HG02884 (cell line): ENCODE data around the gene TTPAL.

Source experiments
- ATAC-seq: cut with Tn5 transposase; IDR thresholded peaks from one replicate; pipeline ENCODE4 v1.9.1; 2021; ENCODE audit warnings: mild to moderate bottlenecking, moderate library complexity; ENCODE audit not compliant: unreplicated experiment

Gene TTPAL

GRCh38 chr20:44439318-44439717 lies 36.4 kb upstream of the TTPAL start:
- ATAC-seq: no peak

- ATAC-seq: no peak
Observed at GRCh38 chr20:44442298-44443070, 33.2 kb upstream of the TTPAL start.

- no peak for ATAC-seq
Observed at GRCh38 chr20:44445742-44446710, 29.6 kb upstream of the TTPAL start.

- no peak for ATAC-seq
Observed at GRCh38 chr20:44447827-44448419, 27.8 kb upstream of the TTPAL start.

GRCh38 chr20:44448753-44449546 lies 26.7 kb upstream of the TTPAL start:
- no peak for ATAC-seq

GRCh38 chr20:44449864-44450263 lies 25.8 kb upstream of the TTPAL start:
- ATAC-seq: no peak

- ATAC-seq: no peak
Observed at GRCh38 chr20:44450281-44450889, 25.3 kb upstream of the TTPAL start.

GRCh38 chr20:44450903-44451450 lies 24.7 kb upstream of the TTPAL start:
- ATAC-seq: no peak

- no peak for ATAC-seq
Observed at GRCh38 chr20:44454306-44454963, 21.2 kb upstream of the TTPAL start.

- ATAC-seq: no peak
Observed at GRCh38 chr20:44455126-44455525, 20.5 kb upstream of the TTPAL start.

GRCh38 chr20:44456611-44457010 lies 19.1 kb upstream of the TTPAL start:
- no peak for ATAC-seq

- ATAC-seq: no peak
Observed at GRCh38 chr20:44457016-44457415, 18.7 kb upstream of the TTPAL start.

GRCh38 chr20:44459271-44459670 lies 16.4 kb upstream of the TTPAL start:
- ATAC-seq: no peak

GRCh38 chr20:44460795-44461141 lies 14.9 kb upstream of the TTPAL start:
- ATAC-seq: no peak

GRCh38 chr20:44461142-44461802 lies 14.4 kb upstream of the TTPAL start:
- ATAC-seq: no peak

- ATAC-seq: no peak
Observed at GRCh38 chr20:44461803-44462174, 13.9 kb upstream of the TTPAL start.

GRCh38 chr20:44463466-44463865 lies 12.2 kb upstream of the TTPAL start:
- ATAC-seq: no peak

GRCh38 chr20:44464514-44464913 lies 11.2 kb upstream of the TTPAL start:
- no peak for ATAC-seq

- no peak for ATAC-seq
Observed at GRCh38 chr20:44465001-44465560, 10.6 kb upstream of the TTPAL start.
